ENCODE data around the gene MDFIC2.
"Not testable (repeated sequence)": the region's sequence is repeated elsewhere in the genome, so short reads cannot be mapped to it uniquely, and the experiment has no call there.

MDFIC2 gene

DNA sequence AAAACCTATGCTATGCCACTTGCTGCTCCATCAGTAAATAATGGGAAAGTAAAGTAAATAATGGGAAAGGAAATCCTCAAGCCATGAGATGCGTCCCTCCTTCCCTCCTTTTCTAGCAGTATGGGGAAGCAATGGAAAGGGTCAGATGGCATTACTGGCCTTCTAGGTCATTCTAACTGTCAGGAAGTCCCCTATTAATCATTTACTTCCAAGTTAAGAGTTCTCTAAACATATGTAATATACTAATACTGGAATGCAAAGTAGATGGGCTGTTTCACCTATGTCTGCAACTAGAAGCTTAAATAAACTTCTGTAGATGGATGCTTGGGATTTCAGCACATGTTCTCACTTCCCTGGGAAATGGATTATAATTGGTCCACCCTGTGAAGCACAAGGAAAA, 55.9 kb downstream of the MDFIC2 start:
- no peak for DNase-seq (ENCODE audit: low read depth)

DNA sequence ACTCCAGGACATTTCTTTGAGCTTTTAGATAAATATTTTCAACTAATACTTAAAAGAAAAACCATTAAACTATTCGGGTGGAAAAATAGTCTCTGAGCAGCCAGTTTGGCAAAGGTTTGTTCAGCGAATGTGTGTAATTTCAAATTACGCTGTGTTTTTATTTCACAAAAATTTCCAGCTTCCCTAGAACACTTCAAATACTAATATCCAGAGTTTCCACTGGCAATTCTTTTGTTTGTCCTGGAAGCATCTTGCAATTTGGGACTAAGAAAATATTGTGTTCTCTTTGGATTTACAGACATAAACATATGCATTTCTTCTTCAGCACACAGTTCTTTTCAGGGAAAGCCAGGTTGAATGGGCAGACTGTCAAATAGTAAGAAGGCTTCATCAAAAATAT, 61.9 kb downstream of the MDFIC2 start:
- no peak for DNase-seq (ENCODE audit: low read depth)

DNA sequence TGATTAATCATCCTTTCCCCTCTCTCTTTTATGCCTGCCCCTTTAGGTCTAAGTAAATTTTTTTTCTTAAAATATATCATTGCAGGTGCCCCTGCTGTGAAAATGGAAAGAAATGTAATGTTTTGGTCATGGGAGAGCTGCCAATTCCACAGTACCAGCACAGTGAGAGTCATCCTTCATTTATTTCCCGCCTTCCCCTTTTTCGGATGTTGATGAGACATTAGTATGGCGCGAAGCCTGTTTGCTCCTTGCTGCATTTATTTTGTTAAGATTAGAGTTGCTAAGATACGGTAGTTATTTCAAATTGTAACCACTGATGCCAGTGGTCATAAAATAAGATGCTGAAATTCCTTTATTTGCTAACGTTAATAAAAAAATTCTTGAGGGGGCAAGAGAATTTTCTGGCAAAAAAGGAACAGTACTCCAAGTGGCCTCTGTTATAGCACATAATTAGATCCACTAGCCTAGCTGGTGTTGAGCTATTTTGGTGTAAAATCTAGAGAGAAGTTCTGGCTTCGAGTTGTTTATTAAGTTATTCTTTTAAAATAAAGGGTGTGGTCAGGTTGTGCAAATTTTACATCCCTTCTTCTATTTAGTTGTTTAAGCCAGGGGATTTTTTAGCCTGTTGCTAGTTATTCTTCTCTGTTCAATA, 62.8 kb downstream of the MDFIC2 start:
- peak; percentile 13 for DNase-seq (ENCODE audit: low read depth)

DNA sequence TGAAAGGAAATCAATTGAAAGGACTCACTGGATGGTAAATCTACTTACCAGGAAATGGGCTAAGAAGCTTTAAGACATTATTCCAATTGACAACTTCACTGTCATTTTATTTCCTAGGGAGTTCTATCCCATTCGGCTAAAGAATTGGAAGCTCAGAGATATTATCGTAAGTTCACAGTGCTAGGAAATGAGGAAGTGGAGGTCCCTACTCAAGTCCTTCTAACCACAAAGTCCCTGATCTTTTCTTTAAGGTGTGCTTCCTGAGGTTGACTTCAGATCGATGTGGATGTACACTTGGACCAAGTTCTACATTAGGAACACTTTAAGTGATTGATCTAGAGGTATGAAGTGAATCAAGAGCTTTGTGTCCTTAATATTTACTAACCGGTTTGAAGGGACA, 63.6 kb downstream of the MDFIC2 start:
- DNase-seq (ENCODE audit: low read depth) = no peak

DNA sequence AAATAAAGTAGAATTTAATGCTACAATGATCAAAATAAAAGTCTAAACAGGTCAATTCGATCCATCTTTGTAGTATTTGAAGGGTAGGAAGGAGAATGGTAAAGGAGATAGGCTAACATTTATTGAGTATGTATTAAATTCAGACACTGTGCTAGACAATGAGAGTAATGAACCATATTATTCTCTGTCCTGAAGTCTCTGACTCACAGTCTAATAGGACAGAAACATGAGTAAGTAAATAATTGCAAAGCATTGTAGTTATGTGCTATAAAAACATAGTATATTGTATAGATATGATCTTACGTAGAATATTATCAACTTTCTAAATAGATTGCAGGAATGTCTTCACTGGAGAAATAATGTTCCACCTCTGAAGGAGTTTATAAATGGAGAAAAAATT, 64.5 kb downstream of the MDFIC2 start:
- DNase-seq (ENCODE audit: low read depth) = no peak

DNA sequence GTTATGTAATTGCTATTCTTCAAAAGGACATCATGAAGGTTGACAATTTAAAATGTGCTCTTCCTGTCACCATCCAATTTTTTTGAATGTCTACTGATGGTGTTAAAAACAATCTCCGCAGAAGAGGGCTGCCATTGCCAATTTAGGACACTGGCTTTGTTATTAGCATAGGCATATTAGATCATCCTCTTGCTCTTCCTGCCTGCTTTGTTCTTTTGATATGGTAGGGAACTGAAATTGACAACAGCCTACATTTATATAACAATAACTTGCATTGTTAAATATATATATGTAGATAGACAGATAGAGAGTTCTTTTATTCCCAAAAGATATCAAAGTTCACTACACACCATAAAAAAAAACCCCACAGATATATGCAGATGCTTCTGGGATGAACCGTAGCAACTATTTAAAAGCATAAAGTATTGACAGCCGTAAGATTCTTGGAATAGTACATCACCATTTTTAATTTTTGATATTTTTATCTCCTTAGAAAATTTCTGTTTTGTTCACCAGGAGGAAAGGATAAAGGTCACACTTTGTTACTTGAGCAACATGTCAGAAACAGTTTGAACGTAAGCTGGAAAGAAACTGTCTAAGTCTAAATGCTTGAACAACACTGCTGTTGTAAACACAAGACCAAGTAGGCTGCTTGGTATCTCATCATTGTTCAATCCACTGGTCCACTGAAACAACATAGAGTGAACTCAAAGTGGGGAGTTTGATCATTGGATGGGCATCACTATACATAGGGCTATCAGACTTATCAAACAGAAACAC, 66.5 kb downstream of the MDFIC2 start:
- DNase-seq (ENCODE audit: low read depth) = no peak

DNA sequence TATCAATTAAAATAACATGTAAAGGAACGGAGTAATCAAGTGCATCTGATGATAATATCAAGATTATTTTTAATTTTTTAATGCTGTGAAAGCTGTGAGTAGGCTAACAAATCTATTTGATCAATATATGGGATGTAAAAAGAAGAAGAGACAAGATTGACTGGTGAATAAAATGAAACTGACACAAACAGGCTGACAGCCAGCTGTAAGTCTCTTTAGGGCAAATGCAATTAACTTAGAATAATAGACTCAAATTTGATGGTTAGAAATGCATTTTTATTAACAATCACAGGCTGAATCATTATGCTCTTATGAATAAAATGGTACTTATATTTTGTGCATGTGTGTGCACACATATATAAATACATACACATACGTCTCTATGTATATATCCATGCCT, 68.0 kb downstream of the MDFIC2 start:
- DNase-seq (ENCODE audit: low read depth) = no peak

DNA sequence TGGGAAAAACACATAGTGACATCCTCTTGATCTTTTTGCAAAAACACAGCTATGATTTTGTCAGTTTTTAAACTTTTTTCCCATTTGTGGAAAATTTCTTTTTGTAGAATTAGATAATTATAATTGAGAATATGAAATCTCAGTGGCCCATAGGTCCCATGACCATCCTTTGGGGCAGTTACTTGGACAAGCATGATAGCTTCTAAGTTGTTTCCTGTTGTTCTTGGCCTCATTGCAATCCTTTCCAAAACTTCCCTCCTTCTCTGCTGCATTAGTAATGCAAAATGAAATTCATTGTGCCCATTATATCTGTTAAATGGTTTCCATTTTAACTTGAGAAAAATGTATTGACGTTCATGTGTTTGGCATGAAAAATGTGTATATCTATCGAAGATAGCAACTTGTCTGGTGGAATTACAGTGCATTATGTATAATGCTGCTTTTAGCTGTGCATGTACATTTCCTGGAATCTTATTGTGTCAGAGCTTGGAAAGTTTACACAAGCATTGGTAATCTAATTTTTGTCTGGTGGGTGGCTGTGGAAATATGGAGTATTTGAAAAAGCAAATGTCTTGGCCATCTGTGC, 70.0 kb downstream of the MDFIC2 start:
- DNase-seq (ENCODE audit: low read depth) = no peak

DNA sequence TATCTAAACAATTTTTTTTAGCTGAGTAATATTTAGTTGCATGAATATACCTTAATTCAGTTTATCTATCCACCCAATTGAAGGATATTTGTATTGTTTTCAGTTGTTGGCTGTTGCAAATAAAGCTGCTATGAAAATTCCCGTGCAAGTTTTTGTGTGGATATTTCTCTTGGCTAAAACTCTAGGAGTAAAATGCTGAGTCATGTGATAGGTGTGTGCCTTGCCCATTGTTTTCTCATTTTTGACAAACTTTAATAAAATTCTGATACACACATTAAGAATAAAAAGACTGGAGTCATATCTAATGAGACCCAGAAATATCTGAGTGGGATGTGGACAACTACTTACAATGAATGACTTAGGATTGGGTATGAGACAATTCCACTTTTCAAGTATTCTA, 78.6 kb downstream of the MDFIC2 start:
- no peak for DNase-seq (ENCODE audit: low read depth)

DNA sequence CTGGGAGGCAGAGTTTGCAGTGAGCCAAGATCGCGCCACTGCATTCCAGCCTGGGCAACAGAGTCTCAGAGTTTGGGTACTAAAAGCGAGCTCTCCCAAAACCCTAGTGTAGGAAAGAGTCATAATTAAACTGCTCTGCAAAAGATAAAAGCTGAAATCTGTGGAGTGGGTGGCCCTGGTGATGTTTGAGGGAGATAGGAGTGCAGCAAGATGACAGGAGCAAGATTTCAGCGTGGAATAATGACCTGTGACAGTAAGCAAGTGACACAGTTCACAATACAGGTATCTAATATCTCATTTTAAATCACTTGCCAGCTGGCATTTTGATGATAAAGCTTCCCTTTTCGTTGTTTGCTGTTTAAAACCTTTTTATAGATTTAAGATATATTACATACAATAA, 79.3 kb downstream of the MDFIC2 start:
- no peak for DNase-seq (ENCODE audit: low read depth)

DNA sequence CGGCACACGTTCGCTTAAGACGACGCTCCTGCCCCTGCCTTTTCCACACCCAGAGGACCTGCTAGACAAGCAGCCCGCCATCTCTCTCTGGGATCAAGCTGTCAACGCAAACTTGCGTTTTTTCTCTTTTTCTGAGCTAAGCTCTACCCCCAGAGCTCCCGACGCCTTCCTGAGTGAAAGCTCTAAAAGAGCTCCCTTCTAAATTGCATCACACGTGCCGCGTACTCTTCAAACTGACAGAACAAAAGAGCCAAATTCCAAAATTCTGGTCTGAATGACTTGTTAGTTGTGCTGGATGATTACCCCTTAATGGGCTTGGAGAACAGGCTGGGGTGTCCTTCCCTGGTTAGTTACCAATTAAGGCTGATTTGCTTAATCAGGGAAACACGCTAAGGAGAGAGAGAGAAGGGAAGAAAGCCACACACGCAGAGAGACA, 81.2 kb downstream of the MDFIC2 start:
- no peak for DNase-seq (ENCODE audit: low read depth)

DNA sequence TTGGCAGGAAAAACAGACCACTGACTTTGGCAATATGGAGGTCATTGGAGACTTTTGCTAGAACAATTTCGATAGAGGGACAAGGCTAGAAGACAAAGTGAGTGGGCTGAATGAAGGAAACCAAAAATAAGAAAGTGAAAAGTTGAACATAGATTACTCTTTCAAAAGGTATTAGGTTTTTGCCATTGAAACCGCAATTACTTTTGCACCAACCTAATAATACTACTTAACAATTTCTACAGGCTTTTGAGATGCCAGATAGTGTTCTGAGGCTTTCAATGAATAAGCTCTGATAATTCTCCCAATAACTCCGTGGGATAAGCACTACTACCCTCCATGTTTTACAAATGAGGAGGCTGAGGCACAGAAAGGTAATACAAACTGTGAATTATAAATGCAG, 85.0 kb downstream of the MDFIC2 start:
- no peak for DNase-seq (ENCODE audit: low read depth)

DNA sequence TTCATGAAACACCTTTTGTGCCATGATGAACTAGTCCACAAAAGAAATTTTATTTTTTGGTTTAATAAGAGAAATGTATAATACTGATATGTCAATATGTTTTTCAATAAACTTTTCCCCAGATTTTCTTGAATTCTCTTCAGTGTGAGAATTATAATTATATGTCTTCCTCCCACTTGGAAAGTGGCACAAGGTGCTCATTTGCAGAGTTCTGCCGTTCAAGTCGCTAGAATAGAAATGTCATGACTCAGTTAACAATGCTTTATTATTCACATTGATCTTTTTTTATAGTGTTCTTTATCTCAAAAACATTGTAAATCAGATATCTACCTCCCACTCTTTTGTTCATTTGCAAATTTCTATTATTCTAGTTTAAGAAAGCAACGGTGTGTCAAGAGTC, 87.3 kb downstream of the MDFIC2 start:
- DNase-seq (ENCODE audit: low read depth) = no peak

DNA sequence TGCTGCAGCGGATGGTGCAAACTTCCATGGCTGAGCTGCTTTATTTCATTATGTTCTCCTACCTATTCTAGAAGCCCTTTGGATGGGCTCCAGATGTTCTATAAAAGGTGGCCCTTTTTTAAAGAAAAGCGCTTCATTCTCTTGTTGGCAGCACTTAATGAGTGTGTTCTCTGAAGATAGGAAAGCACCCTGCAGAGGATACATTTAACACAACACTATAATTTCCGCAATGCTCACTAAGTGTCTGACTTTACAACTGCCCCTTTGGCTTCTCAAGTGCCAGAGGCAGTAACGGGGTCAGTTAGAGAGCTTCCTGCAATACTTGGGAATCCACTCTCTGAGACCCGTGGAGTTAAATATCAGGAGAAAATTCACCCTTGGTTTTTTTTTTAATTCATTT, 88.1 kb downstream of the MDFIC2 start:
- DNase-seq (ENCODE audit: low read depth) = no peak

DNA sequence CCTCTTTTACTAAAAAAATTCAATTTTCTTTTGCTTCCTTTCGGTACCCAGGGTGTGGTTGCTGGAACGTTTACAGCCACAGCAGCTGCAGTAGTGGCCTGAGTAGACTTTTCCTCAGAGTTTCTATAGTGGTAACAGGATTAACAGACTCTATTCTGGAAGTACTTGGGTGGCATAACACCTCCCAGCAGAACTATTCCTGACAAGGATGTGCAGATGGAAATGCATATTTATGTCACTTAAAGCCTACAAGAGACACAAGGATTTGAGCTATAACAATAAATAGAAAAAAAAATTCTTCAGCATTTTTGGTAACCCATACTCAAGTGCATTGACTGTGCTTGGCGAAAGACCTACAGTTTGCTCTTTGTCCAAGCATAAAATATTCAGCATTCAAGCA, 94.0 kb downstream of the MDFIC2 start:
- DNase-seq (ENCODE audit: low read depth) = no peak

DNA sequence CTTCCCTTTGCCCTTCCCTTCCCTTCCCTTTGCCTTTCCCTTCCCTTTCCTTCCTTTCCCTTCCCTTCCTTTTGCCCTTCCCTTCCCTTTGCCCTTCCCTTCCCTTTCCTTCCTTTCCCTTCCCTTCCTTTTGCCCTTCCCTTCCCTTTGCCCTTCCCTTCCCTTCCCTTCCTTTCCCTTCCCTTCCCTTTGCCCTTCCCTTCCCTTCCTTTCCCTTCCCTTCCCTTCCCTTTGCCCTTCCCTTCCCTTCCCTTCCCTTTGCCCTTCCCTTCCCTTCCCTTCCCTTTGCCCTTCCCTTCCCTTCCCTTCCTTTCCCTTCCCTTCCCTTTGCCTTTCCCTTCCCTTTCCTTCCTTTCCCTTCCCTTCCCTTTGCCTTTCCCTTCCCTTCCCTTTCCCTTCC, 101.2 kb downstream of the MDFIC2 start:
- DNase-seq (ENCODE audit: low read depth) = not testable (repeated sequence)

DNA sequence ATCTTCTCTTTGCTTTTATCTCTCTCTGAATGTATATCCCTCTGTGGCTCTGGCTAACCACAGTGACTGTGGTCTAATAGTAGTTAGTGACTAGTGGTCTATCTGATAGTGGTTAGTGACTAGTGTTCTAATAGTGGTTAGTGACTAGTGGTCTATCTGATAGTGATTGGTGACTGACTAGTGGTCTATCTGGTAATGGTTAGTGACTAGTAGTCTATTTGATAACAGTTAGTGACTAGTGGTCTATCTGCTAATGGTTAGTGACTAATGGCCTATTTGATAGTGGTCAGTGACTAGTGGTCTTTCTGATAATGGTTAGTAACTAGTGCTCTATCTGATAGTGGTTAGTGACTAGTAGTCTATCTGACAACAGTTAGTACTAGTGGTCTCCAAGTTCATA, 110.5 kb downstream of the MDFIC2 start:
- no peak for DNase-seq (ENCODE audit: low read depth)

DNA sequence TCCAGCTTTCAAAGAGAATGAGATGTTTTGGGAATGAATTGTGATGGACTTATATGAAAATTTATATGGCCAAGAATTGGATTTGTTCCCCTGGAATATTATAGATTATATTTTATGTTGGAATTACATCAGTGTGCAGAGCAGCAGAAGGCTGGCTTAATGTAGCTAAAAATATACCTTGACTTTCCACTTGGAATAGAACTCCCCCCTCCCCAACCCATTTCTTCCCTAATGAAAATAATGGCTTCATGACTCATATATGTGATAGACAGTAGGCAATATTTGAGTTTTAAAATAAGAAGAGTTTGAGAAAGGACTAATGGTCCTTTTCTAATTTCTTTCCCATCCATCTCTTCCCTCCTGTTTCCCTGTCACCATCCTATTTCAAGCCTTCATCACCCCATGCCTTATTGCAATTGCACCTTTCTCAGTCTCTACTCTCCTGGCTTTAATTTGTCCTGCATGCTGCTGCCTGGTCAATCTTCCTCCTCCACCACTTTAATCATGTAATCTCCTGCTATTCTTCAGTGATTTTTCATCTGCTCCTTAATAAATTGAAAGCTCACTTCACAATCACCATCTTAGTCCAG, 122.5 kb downstream of the MDFIC2 start:
- no peak for DNase-seq (ENCODE audit: low read depth)

DNA sequence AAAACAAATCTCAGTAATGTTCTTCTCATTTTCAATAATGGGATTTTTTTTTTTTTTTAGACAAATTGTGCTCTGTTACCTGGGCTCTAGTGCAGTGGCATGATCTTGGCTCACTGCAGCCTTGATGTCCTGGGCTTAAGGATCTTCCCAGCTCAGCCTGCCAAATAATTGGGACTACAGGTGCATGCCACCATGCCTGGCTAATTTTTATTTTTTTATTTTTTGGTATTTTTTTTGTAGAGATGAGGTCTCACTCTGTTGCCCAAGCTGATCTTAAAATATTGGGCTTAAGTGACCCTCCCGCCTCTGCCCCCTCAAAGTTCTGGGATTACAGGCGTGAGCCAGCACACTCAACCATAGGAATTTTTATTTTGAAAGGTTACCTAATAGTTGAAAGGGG, 126.2 kb downstream of the MDFIC2 start:
- no peak for DNase-seq (ENCODE audit: low read depth)

DNA sequence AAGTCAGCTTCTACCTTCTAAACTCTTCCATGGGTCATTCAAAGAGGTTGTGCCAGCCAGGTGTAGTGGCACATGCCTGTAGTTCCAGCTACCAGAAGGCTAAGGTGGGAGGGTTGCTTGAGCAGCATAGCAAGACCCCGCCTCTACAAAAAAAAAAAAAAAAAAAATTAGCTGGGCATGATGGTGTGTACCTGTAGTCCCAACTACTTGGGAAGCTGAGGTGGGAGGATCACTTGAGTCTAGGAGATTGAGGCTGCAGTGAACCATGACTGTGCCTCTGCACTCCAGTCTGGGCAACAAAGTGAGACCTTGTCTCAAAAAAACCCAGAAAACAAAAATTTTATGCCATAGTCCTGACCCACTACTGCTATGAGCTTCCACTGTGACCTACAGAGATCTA, 126.8 kb downstream of the MDFIC2 start:
- DNase-seq (ENCODE audit: low read depth) = no peak

DNA sequence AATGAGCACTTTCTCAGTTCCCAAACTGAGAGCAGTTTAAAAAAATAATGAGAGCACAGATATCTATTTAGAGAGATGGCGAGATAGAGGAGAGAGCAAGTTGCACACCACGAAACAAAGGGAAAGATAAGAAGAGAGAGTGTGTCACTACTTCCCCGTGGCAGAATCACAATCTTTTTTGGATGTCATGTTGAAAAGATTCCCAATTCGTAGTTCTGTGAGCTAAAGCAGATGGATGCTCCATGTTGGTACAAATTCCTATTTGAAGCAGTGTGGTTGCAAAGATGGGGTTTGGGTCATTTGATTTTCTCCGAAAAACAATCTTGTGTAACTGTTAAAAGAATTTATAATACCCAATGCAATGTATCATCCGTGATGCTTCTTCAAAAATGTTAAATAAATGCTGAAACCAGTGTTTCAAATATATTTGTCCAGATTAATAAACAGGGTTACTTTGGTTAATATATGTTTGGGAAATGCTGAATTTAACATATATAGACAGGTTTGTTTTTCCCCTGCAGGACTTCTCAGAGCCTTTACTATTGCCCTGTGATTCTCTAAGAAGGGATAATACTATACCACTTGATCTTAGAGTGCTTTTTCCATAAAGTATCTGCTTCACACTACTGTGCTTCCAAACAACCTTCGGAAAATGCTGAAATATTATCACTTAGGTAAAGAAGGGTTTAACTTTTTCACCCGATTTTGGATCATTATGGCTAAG, 128.5 kb downstream of the MDFIC2 start:
- no peak for DNase-seq (ENCODE audit: low read depth)

DNA sequence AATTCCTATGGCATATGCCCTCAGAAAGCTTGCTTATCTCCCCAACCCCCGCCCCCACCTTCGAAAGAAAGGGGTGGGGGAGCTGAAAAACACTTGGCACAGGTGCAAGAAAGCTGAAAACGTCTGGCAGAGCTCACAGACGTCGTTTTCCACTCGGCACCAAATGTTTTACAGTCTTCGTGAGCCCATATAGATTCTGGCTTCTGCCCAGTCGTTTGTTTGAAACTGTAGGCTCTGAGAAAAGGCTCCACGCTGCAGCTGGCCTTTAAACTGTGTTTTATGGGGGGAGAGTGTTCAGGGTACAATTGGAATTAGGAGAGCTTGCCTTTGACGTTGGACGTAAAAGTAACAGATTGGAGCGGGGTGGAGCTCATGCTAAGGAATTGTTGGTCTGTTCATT, 130.3 kb downstream of the MDFIC2 start:
- no peak for DNase-seq (ENCODE audit: low read depth)

DNA sequence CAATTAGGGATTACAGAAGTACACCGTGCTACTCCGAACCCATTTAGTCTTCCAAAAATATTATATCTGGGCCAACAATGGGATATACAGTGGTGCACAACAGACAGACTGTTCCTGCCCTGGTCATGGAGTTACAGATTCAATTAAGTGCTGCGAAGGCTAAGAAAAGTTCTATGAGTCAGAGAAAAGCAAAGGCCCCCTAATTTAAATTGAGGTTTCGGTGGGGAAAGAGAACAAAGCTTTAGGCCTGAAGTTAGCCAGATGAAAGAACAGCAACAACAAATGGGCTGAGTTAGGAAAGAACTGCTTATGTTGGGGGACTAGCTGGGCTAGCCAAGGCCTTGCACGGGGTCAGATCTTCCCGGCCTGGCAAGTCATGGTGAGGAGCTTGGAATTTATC, 131.8 kb downstream of the MDFIC2 start:
- DNase-seq (ENCODE audit: low read depth) = no peak

Measured in ELR (cell line).